ENCODE results near the gene PXN.

Gene PXN

GRCh38 chr12:120164293-120164692, 101.2 kb downstream of the PXN start:
- TF ChIP-seq, protein P1, sequence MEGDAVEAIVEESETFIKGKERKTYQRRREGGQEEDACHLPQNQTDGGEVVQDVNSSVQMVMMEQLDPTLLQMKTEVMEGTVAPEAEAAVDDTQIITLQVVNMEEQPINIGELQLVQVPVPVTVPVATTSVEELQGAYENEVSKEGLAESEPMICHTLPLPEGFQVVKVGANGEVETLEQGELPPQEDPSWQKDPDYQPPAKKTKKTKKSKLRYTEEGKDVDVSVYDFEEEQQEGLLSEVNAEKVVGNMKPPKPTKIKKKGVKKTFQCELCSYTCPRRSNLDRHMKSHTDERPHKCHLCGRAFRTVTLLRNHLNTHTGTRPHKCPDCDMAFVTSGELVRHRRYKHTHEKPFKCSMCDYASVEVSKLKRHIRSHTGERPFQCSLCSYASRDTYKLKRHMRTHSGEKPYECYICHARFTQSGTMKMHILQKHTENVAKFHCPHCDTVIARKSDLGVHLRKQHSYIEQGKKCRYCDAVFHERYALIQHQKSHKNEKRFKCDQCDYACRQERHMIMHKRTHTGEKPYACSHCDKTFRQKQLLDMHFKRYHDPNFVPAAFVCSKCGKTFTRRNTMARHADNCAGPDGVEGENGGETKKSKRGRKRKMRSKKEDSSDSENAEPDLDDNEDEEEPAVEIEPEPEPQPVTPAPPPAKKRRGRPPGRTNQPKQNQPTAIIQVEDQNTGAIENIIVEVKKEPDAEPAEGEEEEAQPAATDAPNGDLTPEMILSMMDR (IDR thresholded peaks at IDR 0.05), result no peak

- TF ChIP-seq, protein P1 (IDR thresholded peaks at IDR 0.05), result no peak
Measured at GRCh38 chr12:120162763-120163162, 102.8 kb downstream of the PXN start.

GRCh38 chr12:120161852-120162251, 103.7 kb downstream of the PXN start:
- TF ChIP-seq, protein P1 (IDR thresholded peaks at IDR 0.05), result no peak

All from LNCAP (cell line).